Glutamatergic neuron (in vitro differentiated cells): ENCODE results near the gene COL6A1. TPM values are rescaled to one million over a fixed set of nuclear protein-coding genes. Genes with fewer than 3 reads are reported as not detected.

ENCODE experiments used
- DNase-seq: peaks from one replicate; pipeline ENCODE4 v3.0.0; 2022
- H3K27ac Mint-ChIP-seq: one replicate; pipeline ENCODE4 v1.8.0; 2020; ENCODE audit warnings: mild to moderate bottlenecking, mixed read lengths, inconsistent platforms; ENCODE audit not compliant: unreplicated experiment
- H3K27me3 Mint-ChIP-seq: one replicate; pipeline ENCODE4 v1.8.0; 2020; ENCODE audit warnings: mild to moderate bottlenecking, moderate library complexity, mixed read lengths, inconsistent platforms; ENCODE audit not compliant: unreplicated experiment
- H3K36me3 Mint-ChIP-seq: one replicate; pipeline ENCODE4 v1.8.0; 2020; ENCODE audit warnings: mild to moderate bottlenecking, mixed read lengths, inconsistent platforms; ENCODE audit not compliant: unreplicated experiment
- H3K4me1 Mint-ChIP-seq: one replicate; pipeline ENCODE4 v1.8.0; 2020; ENCODE audit warnings: mild to moderate bottlenecking, low read depth, mixed read lengths, inconsistent platforms; ENCODE audit not compliant: unreplicated experiment
- H3K4me3 Mint-ChIP-seq: one replicate; pipeline ENCODE4 v1.8.0; 2020; ENCODE audit warnings: mild to moderate bottlenecking, mixed read lengths, inconsistent platforms; ENCODE audit not compliant: unreplicated experiment
- H3K9me3 Mint-ChIP-seq: one replicate; pipeline ENCODE4 v1.8.0; 2020; ENCODE audit warnings: mild to moderate bottlenecking, moderate library complexity, mixed read lengths, inconsistent platforms; ENCODE audit not compliant: unreplicated experiment
- CTCF ChIP-seq: fragments of 200-600 bp; sonication (generic); IDR thresholded peaks from one replicate; pipeline ENCODE4 v1.5.0; 2021; ENCODE audit not compliant: partially characterized antibody, unreplicated experiment
- total RNA-seq: library from RNA; stranded (reverse); fragmentation: NEBNext Ultra II Directional; extraction: Animal tissue kit (Norgen Biotek cat#: 25700); gene quantifications from one replicate; pipeline ENCODE4 v1.2.1, GENCODE V29; 2021; ENCODE audit not compliant: unreplicated experiment

Gene COL6A1
- total RNA-seq, 1 donor from 2014 or later = 407 TPM

GRCh38 chr21:46051379-46051770 lies 69.8 kb downstream of the COL6A1 start:
- Mint-ChIP-seq H3K27ac (peak overlapping the region; percentile 35), H3K4me1 (peaks cover 20% of the 10 kb centered on the region), H3K4me3 (peak overlapping the region; percentile 49), H3K27me3 (peaks cover 8% of the 10 kb centered on the region), H3K9me3 (peaks cover 16% of the 10 kb centered on the region), H3K36me3 (peaks cover 4% of the 10 kb centered on the region)
- no peak for DNase-seq
- TF ChIP-seq CTCF = no peak

GRCh38 chr21:46051821-46052675 lies 70.5 kb downstream of the COL6A1 start:
- Mint-ChIP-seq H3K9me3 (peaks cover 14% of the 10 kb centered on the region), H3K27ac (no peak overlapping the region), H3K27me3 (peaks cover 8% of the 10 kb centered on the region), H3K4me1 (peaks cover 20% of the 10 kb centered on the region), H3K36me3 (peaks cover 4% of the 10 kb centered on the region), H3K4me3 (peak overlapping the region; percentile 25)
- DNase-seq = no peak
- no peak for TF ChIP-seq CTCF

- Mint-ChIP-seq H3K27ac (no peak overlapping the region), H3K4me1 (peaks cover 20% of the 10 kb centered on the region), H3K36me3 (peaks cover 4% of the 10 kb centered on the region), H3K27me3 (peaks cover 8% of the 10 kb centered on the region), H3K4me3 (no peak overlapping the region), H3K9me3 (peaks cover 14% of the 10 kb centered on the region)
- TF ChIP-seq CTCF = no peak
- DNase-seq = no peak
Observed at GRCh38 chr21:46052703-46053651, 71.4 kb downstream of the COL6A1 start.

DNA sequence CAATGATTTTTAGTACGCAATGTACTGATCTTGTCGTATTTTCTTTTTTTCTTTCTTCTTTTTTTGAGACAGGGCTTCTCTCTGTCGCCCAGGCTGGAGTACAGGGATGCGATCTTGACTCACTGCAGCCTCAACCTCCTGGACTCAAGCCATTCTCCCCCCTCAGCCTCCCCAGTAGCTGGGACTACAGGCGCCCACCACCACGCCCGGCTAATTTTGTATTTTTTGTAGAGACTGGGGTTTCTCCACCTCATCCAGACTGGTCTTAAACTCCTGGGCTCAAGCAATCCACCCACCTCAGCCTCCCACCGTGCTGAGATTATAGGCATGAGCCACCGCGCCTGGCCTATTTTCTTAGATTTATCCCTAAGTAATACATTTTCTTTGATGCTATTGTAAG lies 72.5 kb downstream of the COL6A1 start:
- H3K4me1 Mint-ChIP-seq = peaks cover 23% of the 10 kb centered on the region
- H3K9me3 Mint-ChIP-seq = peaks cover 18% of the 10 kb centered on the region
- H3K36me3 Mint-ChIP-seq = peaks cover 14% of the 10 kb centered on the region
- no peak overlapping the region for H3K4me3 Mint-ChIP-seq
- DNase-seq = no peak
- H3K27ac Mint-ChIP-seq = peak overlapping the region; percentile 43
- TF ChIP-seq CTCF = no peak
- peaks cover 13% of the 10 kb centered on the region for H3K27me3 Mint-ChIP-seq
